ENCODE data around the gene NEDD9. TPM values are rescaled to one million over a fixed set of nuclear protein-coding genes. Genes with fewer than 3 reads are reported as not detected.

Gene NEDD9
- total and polyA plus RNA-seq, 2 of the 13 experiments (the other 11 are each of a cell fraction or from before 2014, with no cell fraction given), result 27.1 to 389 TPM

- Histone ChIP-seq H3K4me3 (replicated peaks in 1 of 3; ENCODE audit: insufficient read depth in 1 of 3, low read depth in 2 of 3, low read length in 3 of 3) (no peak overlapping the region), H3K4me2 (ENCODE audit: low read depth, low read length) (no peak overlapping the region), H3K9me3 (ENCODE audit: low read length) (no peaks in the 10 kb centered on the region), H3K27me3 (ENCODE audit: control insufficient read depth in 1 of 2, insufficient read depth in 2 of 2, low read length in 2 of 2) (no peaks in the 10 kb centered on the region), H3K36me3 (replicated peaks in 1 of 2; ENCODE audit: control insufficient read depth in 1 of 2, insufficient read depth in 2 of 2, low read length in 2 of 2) (peaks cover 6 to 17% of the 10 kb centered on the region in 2 experiments), H3K27ac (ENCODE audit: extremely low read length, insufficient read depth, low read length) (no peak overlapping the region), H3K9ac (ENCODE audit: insufficient read depth, low read depth, low read length) (no peak overlapping the region), H3K4me1 (ENCODE audit: insufficient read depth, low read length) (peaks cover 11% of the 10 kb centered on the region), H4K20me1 (ENCODE audit: insufficient read depth, low read length) (no peaks in the 10 kb centered on the region), H2AFZ (ENCODE audit: low read length) (no peak overlapping the region), H3K79me2 (ENCODE audit: insufficient read depth, low read length) (no peaks in the 10 kb centered on the region)
- ChIA-PET CTCF (ENCODE audit: low intra/inter-chr PET ratio, low total read pairs) (no interaction called here), POLR2A (no interaction called here)
- no peak for TF ChIP-seq MED8 (CRISPR knock-in tag; IDR thresholded peaks at IDR 0.05; ENCODE audit: insufficient replicate concordance)
- TF ChIP-seq KAT7 (CRISPR knock-in tag; IDR thresholded peaks at IDR 0.05; ENCODE audit: borderline replicate concordance), result no peak
- intact Hi-C loops (cut with micrococcal nuclease; ENCODE audit: unreplicated experiment), result no loop called here
- no peak for FAIRE-seq
- no peak for DNase-seq (ENCODE audit: low spot score)
- no peak for ATAC-seq
- no TSS peak for BruUV-seq (replicated peaks)
- in situ Hi-C loops (cut with HindIII; ENCODE audit: extremely low pct_ligation_motif_present, low pct_unique_long_range_greater_than_20kb), result no loop called here
- 94% methylated on average over 3 of the region's 3 CpGs for WGBS (ENCODE audit: low lambda C conversion rate)
These were observed 93.2 kb downstream of the NEDD9 start for GRCh38 chr6:11139051-11139960.

- CTCF ChIA-PET (ENCODE audit: low intra/inter-chr PET ratio, low total read pairs), result no interaction called here
- H3K4me1 ChIP-seq (ENCODE audit: insufficient read depth, low read length), result no peaks in the 10 kb centered on the region
- peaks cover 4% of the 10 kb centered on the region for H3K79me2 ChIP-seq (ENCODE audit: insufficient read depth, low read length)
- no peaks in the 10 kb centered on the region for H3K9me3 ChIP-seq (ENCODE audit: low read length)
- H2AFZ ChIP-seq (ENCODE audit: low read length), result no peak overlapping the region
- H3K36me3 ChIP-seq (replicated peaks in 1 of 2; ENCODE audit: control insufficient read depth in 1 of 2, insufficient read depth in 2 of 2, low read length in 2 of 2), result peaks cover 6 to 17% of the 10 kb centered on the region in 2 experiments
- ATAC-seq, result no peak
- no peak for TF ChIP-seq NR2C2 (CRISPR knock-in tag; IDR thresholded peaks at IDR 0.05; ENCODE audit: borderline replicate concordance)
- no peak for TF ChIP-seq ZBTB21 (CRISPR knock-in tag; IDR thresholded peaks at IDR 0.05)
- no peak for TF ChIP-seq HOXA9 (CRISPR knock-in tag; IDR thresholded peaks at IDR 0.05; ENCODE audit: borderline replicate concordance)
- no peak for TF ChIP-seq ZNF543 (CRISPR knock-in tag; IDR thresholded peaks at IDR 0.05)
- TF ChIP-seq GLI4 (CRISPR knock-in tag; IDR thresholded peaks at IDR 0.05; ENCODE audit: borderline replicate concordance), result no peak
- TF ChIP-seq JUN (CRISPR knock-in tag; IDR thresholded peaks at IDR 0.05), result no peak
- no peak for TF ChIP-seq REXO4 (CRISPR knock-in tag; IDR thresholded peaks at IDR 0.05; ENCODE audit: borderline replicate concordance)
- POLR2A ChIA-PET, result no interaction called here
- BruUV-seq (replicated peaks), result no TSS peak
- no peak for FAIRE-seq
- H3K27me3 ChIP-seq (ENCODE audit: control insufficient read depth in 1 of 2, insufficient read depth in 2 of 2, low read length in 2 of 2), result no peaks in the 10 kb centered on the region
- no peak overlapping the region for H3K27ac ChIP-seq (ENCODE audit: extremely low read length, insufficient read depth, low read length)
- intact Hi-C loops (cut with micrococcal nuclease; ENCODE audit: unreplicated experiment), result no loop called here
- H3K4me3 ChIP-seq (replicated peaks in 1 of 3; ENCODE audit: insufficient read depth in 1 of 3, low read depth in 2 of 3, low read length in 3 of 3), result no peak overlapping the region
- H4K20me1 ChIP-seq (ENCODE audit: insufficient read depth, low read length), result no peaks in the 10 kb centered on the region
- no peak overlapping the region for H3K4me2 ChIP-seq (ENCODE audit: low read depth, low read length)
- DNase-seq (ENCODE audit: low spot score), result no peak
- in situ Hi-C loops (cut with HindIII; ENCODE audit: extremely low pct_ligation_motif_present, low pct_unique_long_range_greater_than_20kb), result no loop called here
- H3K9ac ChIP-seq (ENCODE audit: insufficient read depth, low read depth, low read length), result no peak overlapping the region
These were observed 95.7 kb downstream of the NEDD9 start for GRCh38 chr6:11136809-11137208.

Small RNA genes lying within 50 kb of the gene (small RNA-seq; reads per million reads assigned to genes)
- gene AL136139.1 (ENCODE audit: insufficient read depth in 2 of 3, insufficient read length in 3 of 3, low read depth in 2 of 3, low replicate concordance in 1 of 3), result 0 reads per million in 3 experiments

Other genes starting within 250 kb of the NEDD9 start
- 60.1 and 65.4 TPM in 2 replicates for gene ELOVL2, start 188.4 kb downstream of the NEDD9 start, total RNA-seq (2016; rRNA removed; fragmentation: Illumina TruSeq; extraction: Trizol)
- 32.1 and 43.6 TPM in 2 replicates for gene ELOVL2, start 188.4 kb downstream of the NEDD9 start, polyA plus RNA-seq (2011; rRNA removed)
- 9.5 and 10.2 TPM in 2 replicates for gene SMIM13, start 138.8 kb downstream of the NEDD9 start, total RNA-seq (2016; rRNA removed; fragmentation: Illumina TruSeq; extraction: Trizol)
- gene SMIM13, start 138.8 kb downstream of the NEDD9 start, polyA plus RNA-seq (2011; rRNA removed), result 2.5 and 2.7 TPM in 2 replicates
- gene ERVFRD-1, start 120.9 kb downstream of the NEDD9 start, total RNA-seq (2016; rRNA removed; fragmentation: Illumina TruSeq; extraction: Trizol), result not detected in 2 replicates
- not detected in 2 replicates for gene ERVFRD-1, start 120.9 kb downstream of the NEDD9 start, polyA plus RNA-seq (2011; rRNA removed)

Data from HepG2 (cell line).